Measurements from ENCODE around the gene RAPGEF4. TPM values are rescaled to one million over a fixed set of nuclear protein-coding genes. Genes with fewer than 3 reads are reported as not detected.

Gene RAPGEF4
- total and polyA plus RNA-seq, 12 donors: 1.2 to 11.2 (median 7.9) TPM

DNA sequence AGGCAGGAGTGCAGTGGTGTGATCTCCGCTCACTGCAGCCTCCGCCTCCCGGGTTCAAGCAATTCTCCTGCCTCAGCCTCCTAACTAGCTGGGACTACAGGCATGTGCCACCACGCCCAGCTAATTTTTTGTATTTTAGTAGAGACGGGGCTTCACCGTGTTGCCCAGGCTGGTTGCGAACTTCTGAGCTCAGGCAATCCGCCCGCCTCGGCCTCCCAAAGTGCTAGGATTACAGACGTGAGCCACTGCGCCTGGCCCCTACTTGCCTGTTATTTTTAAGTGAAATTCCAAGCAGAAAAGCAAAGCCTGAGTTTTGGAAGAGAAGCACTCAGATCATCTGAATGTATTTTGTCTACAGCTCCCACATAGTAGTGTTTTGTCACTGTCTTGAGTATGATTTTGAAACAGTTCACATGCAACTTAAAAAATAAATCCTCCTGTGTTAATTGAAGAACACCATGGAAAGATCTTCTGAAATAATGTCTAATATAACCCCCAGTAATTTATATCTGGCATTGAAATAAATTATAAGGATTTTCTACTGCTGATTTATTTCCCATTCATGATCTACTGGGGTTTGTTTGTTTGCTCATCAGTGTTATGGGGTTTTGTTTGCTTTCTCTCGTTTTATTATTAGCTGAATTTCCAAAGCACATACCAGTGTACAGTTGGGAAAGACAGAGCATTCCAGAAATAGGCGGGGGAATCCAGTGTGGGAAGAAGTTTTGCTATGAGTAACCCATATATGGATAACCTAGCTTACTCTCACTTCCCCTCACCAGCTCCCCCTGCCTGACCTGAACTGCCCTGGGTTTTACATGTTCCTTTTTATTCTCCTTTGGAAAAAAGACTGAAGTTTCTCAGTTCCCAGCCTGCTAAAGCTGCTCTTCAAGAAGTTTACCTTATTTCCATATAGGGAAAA, 259.9 kb downstream of the RAPGEF4 start:
- intact Hi-C loops (cut with DNase I): no loop called here
- peak; percentile 16 to 40 for DNase-seq

DNA sequence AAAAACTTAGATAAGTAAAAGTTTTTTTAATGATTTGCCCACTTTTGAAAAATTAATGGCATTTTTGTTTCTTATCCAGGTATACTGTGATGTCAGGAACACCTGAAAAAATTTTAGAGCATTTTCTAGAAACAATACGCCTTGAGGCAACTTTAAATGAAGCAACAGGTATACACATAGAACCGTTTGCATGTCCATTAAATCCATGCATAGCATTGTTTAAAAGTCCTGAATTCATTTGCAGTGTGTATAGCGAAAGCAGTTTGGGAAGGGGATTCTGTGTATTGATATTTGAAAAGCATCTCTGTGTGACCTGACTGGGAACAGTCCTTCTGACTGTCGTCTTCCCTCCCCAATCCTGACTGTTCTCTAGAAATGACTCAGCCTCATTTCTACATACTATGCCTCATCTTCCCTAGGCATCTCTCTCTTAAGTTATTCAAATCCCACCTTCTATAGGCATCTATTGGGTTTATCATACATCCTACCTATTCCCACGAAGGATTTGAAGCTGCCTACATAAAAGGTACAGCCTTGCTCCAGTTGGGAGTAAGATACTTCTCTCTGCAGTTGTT, 260.8 kb downstream of the RAPGEF4 start:
- no peak for ATAC-seq
- DNase-seq: no peak
- whole genome bisulfite sequencing, 2 donors: 73 to 75% methylated on average over 5 of the region's 5 CpGs
- peak overlapping the region in 2 of 10 donors; percentile 19 to 39 for H3K27ac ChIP-seq
- no peak overlapping the region for H3K4me3 ChIP-seq
- no peaks in the 10 kb centered on the region for H3K9me3 ChIP-seq
- H3K27me3 ChIP-seq: no peaks in the 10 kb centered on the region
- intact Hi-C loops (cut with DNase I): no loop called here
- TF ChIP-seq, protein P1, sequence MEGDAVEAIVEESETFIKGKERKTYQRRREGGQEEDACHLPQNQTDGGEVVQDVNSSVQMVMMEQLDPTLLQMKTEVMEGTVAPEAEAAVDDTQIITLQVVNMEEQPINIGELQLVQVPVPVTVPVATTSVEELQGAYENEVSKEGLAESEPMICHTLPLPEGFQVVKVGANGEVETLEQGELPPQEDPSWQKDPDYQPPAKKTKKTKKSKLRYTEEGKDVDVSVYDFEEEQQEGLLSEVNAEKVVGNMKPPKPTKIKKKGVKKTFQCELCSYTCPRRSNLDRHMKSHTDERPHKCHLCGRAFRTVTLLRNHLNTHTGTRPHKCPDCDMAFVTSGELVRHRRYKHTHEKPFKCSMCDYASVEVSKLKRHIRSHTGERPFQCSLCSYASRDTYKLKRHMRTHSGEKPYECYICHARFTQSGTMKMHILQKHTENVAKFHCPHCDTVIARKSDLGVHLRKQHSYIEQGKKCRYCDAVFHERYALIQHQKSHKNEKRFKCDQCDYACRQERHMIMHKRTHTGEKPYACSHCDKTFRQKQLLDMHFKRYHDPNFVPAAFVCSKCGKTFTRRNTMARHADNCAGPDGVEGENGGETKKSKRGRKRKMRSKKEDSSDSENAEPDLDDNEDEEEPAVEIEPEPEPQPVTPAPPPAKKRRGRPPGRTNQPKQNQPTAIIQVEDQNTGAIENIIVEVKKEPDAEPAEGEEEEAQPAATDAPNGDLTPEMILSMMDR (IDR thresholded peaks at IDR 0.05): no peak
- H3K36me3 ChIP-seq: peaks cover 0 to 35% (median 0%) of the 10 kb centered on the region in 9 donors
- H3K4me1 ChIP-seq: peaks cover 0 to 31% (median 17%) of the 10 kb centered on the region in 9 donors

More for the DNA sequence above, 259.9 kb downstream of the RAPGEF4 start:
- TF ChIP-seq, protein P1 (IDR thresholded peaks at IDR 0.05): peak in 4 of 9 donors; percentile 22 to 30 (median 24)
- Histone ChIP-seq H3K36me3 (peaks cover 0 to 37% (median 0%) of the 10 kb centered on the region in 9 donors), H3K27me3 (no peaks in the 10 kb centered on the region), H3K4me3 (no peak overlapping the region), H3K4me1 (peaks cover 0 to 31% (median 17%) of the 10 kb centered on the region in 9 donors), H3K27ac (peak overlapping the region in 3 of 10 donors; percentile 39 to 47 (median 43)), H3K9me3 (no peaks in the 10 kb centered on the region)
- 70 to 72% methylated on average over 14 of the region's 14 CpGs for WGBS, 2 donors
- ATAC-seq: peak in 7 of 8 donors; percentile 58 to 91 (median 81)

DNA sequence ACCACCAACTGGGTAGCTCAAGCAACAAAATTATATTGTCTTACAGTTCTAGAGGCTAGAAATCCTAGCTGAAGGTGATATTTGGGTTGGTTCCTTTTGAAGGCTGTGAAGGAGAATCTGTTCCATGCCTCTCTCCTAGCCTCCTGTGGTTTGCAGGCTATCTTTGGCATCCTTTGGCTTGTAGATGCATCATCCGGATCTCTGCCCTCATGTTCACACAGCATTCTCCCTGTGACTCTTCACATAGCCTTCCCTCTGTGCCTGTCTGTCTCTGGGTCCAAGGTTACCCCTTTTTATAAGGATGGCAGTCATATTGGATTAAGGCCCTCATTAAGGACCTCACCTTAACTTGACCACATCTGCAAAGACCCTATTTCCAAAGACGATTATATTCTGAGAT, 261.4 kb downstream of the RAPGEF4 start:
- 92 to 96% methylated on average over 2 of the region's 2 CpGs for WGBS, 2 donors
- intact Hi-C loops (cut with DNase I): no loop called here
- Histone ChIP-seq H3K27me3 (no peaks in the 10 kb centered on the region), H3K4me3 (no peak overlapping the region), H3K9me3 (no peaks in the 10 kb centered on the region), H3K4me1 (peaks cover 0 to 31% (median 17%) of the 10 kb centered on the region in 9 donors), H3K27ac (peak overlapping the region in 1 of 10 donors; percentile 19), H3K36me3 (peaks cover 0 to 31% (median 0%) of the 10 kb centered on the region in 9 donors)
- DNase-seq (no peak), ATAC-seq (no peak)
- TF ChIP-seq, protein P1 (IDR thresholded peaks at IDR 0.05): no peak

DNA sequence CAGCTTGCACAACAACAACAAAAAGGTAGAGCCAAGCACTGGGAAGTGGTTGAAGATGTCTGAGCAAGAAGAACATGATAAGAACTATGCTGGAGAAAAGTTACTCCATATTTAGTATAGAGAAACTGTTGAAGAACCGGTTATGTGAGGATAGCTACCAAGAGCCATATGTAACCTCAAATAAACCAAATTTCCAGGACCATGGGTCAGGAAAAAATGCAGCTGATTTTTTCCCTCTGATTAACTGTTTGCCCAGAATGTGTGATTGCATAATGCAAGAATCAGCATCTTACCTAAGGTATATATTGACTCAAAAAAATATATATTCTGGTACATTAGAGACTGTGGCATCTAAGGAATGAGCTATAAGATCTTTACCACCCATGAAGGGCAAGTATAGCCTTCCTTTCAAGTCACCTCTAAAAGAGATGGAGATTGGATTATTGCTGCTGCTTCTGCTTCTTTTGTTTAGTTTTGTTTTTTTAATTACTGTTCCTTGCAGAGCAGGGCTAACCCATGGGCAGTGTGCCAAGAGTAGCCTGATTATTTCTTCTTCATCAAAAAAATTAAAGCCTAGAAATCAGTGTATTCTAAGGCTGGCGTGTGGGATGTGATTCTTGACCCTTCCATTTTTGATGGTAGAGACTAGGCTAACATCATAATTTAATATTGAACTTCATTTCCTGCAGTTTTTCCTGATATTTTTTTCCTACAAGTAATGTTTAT, 263.1 kb downstream of the RAPGEF4 start:
- 79 to 89% methylated on average over 2 of the region's 2 CpGs for WGBS, 2 donors
- no peak overlapping the region for H3K4me3 ChIP-seq
- intact Hi-C loops (cut with DNase I): no loop called here
- peaks cover 0 to 24% (median 0%) of the 10 kb centered on the region in 9 donors for H3K36me3 ChIP-seq
- no peaks in the 10 kb centered on the region for H3K9me3 ChIP-seq
- no peaks in the 10 kb centered on the region for H3K27me3 ChIP-seq
- ATAC-seq (no peak), DNase-seq (no peak)
- no peak overlapping the region for H3K27ac ChIP-seq
- TF ChIP-seq, protein P1 (IDR thresholded peaks at IDR 0.05): no peak
- peaks cover 0 to 31% (median 13%) of the 10 kb centered on the region in 9 donors for H3K4me1 ChIP-seq
